RWPE2 (cell line): Measurements from ENCODE around the gene CD2AP.

Experiments used
- ATAC-seq: fragments of 200-7000 bp; cut with Tn5 transposase; 3 replicates; pipeline ENCODE4 v1.9.1; 2021; ENCODE audit warnings: low read depth
- DNase-seq: peaks from one replicate; pipeline ENCODE4 v3.0.0-alpha.2; 2020; ENCODE audit warnings: low spot score
- H3K27ac ChIP-seq: fragments of 450-650 bp; 2 replicates; pipeline ENCODE4 v1.5.1; 2017; ENCODE audit warnings: mild to moderate bottlenecking; ENCODE audit not compliant: poor library complexity, severe bottlenecking
- H3K27me3 ChIP-seq: fragments of 250-450 bp; sonication (Bioruptor Pico); 2 replicates; pipeline ENCODE4 v1.5.1; 2021; ENCODE audit warnings: mild to moderate bottlenecking, moderate library complexity; ENCODE audit not compliant: insufficient read depth, poor library complexity, severe bottlenecking
- H3K36me3 ChIP-seq: fragments of 250-450 bp; sonication (Bioruptor Pico); 2 replicates; pipeline ENCODE4 v1.5.1; 2020; ENCODE audit warnings: low read depth, mild to moderate bottlenecking, moderate library complexity
- H3K4me1 ChIP-seq: fragments of 250-450 bp; sonication (Bioruptor Pico); 2 replicates; pipeline ENCODE4 v1.5.1; 2021; ENCODE audit warnings: mild to moderate bottlenecking, moderate library complexity; ENCODE audit not compliant: insufficient read depth, poor library complexity, severe bottlenecking
- H3K4me3 ChIP-seq: fragments of 250-450 bp; sonication (Bioruptor Pico); 2 replicates; pipeline ENCODE4 v1.5.1; 2021; ENCODE audit warnings: mild to moderate bottlenecking, moderate library complexity; ENCODE audit not compliant: severe bottlenecking
- H3K9me3 ChIP-seq: fragments of 250-450 bp; sonication (Bioruptor Pico); 2 replicates; pipeline ENCODE4 v1.5.1; 2021; ENCODE audit warnings: mild to moderate bottlenecking, moderate library complexity; ENCODE audit not compliant: severe bottlenecking
- TF ChIP-seq, protein P1 (sequence below): fragments of 450-650 bp; IDR thresholded peaks from one replicate; pipeline ENCODE4 v1.5.1; 2017; ENCODE audit warnings: mild to moderate bottlenecking, moderate library complexity; ENCODE audit not compliant: poor library complexity, severe bottlenecking

Gene CD2AP

DNA sequence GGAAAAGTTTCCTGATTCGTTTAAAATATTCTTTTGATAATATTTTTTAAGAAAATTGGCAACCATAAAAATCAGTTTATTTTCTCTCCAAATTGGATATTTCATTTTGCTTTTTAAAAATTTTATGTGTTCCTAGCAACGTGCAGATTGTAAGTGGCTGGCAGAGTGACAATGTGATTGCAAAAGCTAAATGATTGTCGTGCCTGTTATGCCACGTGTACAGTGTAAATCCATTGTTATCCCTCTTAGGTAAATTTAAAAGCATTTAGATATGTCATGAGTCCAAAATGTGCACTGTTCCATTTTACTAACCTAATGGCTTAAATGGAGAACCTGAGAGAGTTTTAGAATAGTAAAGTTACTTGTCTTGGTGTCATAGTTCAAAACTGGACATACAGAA is 126.4 kb downstream of the CD2AP start:
- TF ChIP-seq, protein P1, sequence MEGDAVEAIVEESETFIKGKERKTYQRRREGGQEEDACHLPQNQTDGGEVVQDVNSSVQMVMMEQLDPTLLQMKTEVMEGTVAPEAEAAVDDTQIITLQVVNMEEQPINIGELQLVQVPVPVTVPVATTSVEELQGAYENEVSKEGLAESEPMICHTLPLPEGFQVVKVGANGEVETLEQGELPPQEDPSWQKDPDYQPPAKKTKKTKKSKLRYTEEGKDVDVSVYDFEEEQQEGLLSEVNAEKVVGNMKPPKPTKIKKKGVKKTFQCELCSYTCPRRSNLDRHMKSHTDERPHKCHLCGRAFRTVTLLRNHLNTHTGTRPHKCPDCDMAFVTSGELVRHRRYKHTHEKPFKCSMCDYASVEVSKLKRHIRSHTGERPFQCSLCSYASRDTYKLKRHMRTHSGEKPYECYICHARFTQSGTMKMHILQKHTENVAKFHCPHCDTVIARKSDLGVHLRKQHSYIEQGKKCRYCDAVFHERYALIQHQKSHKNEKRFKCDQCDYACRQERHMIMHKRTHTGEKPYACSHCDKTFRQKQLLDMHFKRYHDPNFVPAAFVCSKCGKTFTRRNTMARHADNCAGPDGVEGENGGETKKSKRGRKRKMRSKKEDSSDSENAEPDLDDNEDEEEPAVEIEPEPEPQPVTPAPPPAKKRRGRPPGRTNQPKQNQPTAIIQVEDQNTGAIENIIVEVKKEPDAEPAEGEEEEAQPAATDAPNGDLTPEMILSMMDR: no peak
- Histone ChIP-seq H3K36me3 (peaks cover 79% of the 10 kb centered on the region), H3K27ac (no peak overlapping the region), H3K4me1 (peaks cover 6% of the 10 kb centered on the region), H3K4me3 (no peak overlapping the region), H3K9me3 (no peaks in the 10 kb centered on the region), H3K27me3 (no peaks in the 10 kb centered on the region)
- no peak for ATAC-seq
- no peak for DNase-seq

DNA sequence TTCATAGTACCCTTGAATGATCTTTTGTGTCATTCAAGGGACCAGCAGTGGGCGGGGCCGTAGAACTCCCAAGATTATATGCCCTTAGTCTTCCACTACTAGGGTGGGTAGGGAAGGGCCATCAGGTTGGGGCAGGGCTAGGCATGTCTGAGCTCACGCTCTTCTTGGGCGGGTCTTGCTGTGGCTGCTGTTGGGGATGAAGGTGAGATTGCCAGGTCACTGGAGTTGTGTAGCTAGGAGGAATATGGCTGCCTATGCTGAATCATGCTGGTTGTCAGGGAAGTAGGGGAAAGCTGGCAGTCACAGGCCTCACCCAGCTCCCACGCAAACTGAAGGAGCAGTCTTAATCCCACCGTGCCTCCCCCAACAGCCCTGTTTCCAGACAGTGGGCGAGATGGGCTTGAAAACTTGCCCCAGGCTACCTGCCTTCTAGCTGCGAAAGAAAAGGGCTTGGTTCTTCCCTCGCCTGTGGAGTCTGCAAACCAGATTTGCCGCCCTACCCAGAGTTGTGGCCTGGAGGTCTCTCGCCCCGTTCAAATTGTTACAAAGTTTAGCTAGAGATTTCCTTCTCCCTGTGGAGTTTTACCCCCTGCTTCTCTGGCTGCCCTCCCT is 144.4 kb downstream of the CD2AP start:
- peaks cover 63% of the 10 kb centered on the region for H3K36me3 ChIP-seq
- ATAC-seq: no peak

DNA sequence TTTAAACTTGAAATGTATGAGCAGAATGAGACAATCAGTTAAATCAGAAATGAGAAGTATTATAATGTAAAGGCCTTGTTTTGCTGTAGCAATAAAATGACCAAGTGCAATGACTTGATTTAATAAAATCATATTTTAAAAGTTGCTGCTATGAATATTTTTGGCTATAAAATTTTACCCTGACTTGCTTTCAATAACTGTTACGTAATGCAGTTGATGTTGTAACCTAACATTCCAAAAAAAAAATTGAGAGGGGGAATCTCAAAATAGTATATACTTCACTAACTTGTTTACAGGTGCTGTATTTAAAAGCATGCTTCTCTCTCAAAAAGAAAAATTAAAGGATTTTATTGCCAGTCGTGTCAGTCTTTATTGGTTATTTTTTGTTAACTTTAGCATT is 149.2 kb downstream of the CD2AP start:
- TF ChIP-seq, protein P1: no peak
- Histone ChIP-seq H3K27ac (no peak overlapping the region), H3K36me3 (peaks cover 30% of the 10 kb centered on the region), H3K4me1 (peaks cover 4% of the 10 kb centered on the region), H3K4me3 (no peak overlapping the region), H3K27me3 (no peaks in the 10 kb centered on the region), H3K9me3 (no peaks in the 10 kb centered on the region)
- DNase-seq (no peak), ATAC-seq (no peak)

More for the DNA sequence above, 144.4 kb downstream of the CD2AP start:
- H3K9me3 ChIP-seq: no peaks in the 10 kb centered on the region
- no peak for DNase-seq
- H3K27ac ChIP-seq: no peak overlapping the region
- H3K4me3 ChIP-seq: no peak overlapping the region
- no peaks in the 10 kb centered on the region for H3K27me3 ChIP-seq
- peaks cover 4% of the 10 kb centered on the region for H3K4me1 ChIP-seq
- TF ChIP-seq, protein P1: no peak

DNA sequence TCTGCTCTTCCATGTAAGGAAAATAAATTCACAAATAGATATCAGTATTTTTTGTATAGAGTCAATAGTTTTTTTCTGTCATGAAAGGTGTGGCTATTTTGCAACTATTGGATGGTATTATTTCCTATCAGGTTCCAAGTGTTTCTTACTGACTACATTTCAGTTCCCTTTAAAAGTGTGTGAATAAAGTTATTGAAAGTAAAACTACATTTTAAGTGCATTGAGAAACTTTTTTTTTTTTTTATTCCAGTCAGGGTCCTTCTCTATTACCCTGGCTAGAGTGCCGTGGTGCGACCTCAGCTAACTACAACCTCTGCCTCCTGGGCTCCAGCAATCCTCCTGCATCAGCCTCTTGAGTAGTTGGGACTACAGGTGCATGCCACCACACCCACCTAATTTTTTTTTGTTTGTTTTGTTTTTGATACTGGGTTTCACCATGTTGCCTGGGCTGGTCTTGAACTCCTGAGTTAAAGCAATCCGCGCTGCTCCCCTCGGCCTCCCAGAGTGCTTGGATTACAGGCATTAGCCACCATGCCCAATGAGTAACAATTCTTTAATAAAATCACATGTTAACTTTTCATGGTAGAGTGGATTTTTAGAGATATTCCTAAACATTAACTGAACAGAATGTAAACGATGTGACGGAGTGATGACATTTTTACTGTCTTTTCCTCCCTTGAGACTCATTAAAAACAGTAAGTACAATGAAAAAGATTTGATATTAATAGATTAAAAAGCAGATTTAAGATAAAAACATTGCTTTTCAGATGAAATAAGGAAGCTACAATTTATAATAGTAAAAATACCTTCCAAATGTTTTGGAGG is 151.1 kb downstream of the CD2AP start:
- ATAC-seq (no peak), DNase-seq (no peak)
- Histone ChIP-seq H3K27ac (no peak overlapping the region), H3K4me3 (no peak overlapping the region), H3K27me3 (no peaks in the 10 kb centered on the region), H3K4me1 (peaks cover 4% of the 10 kb centered on the region), H3K36me3 (peaks cover 25% of the 10 kb centered on the region), H3K9me3 (no peaks in the 10 kb centered on the region)
- TF ChIP-seq, protein P1: no peak

DNA sequence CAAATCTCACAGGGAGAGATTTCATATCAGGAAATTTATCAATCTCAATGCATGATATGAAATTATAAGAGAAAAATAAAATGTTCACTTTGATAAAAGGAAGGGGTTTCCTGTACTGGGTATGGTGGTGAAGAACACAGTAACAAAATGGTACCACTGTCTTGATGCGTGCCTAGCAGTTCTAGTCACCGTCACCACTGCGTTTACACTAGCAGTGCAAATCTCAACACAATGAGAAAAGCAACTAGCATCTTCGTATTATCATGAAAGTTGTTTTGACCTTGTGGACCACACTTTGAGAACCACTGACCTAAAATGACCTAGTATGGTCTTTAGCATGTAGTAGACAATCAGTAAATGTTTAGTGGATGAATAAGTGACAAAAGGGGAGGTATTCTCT is 152.4 kb downstream of the CD2AP start:
- no peak for ATAC-seq
- H3K27ac ChIP-seq: no peak overlapping the region
- H3K36me3 ChIP-seq: peaks cover 14% of the 10 kb centered on the region
- no peaks in the 10 kb centered on the region for H3K9me3 ChIP-seq
- no peak for DNase-seq
- H3K4me1 ChIP-seq: peaks cover 4% of the 10 kb centered on the region
- H3K27me3 ChIP-seq: no peaks in the 10 kb centered on the region
- TF ChIP-seq, protein P1: no peak
- H3K4me3 ChIP-seq: no peak overlapping the region
